NCI-H187 (cell line): ENCODE results near the gene LRRIQ4.

Source experiments
- DNase-seq, 2 experiments: peaks; one replicate each; lab custom pipeline; 2025; lab: John Stamatoyannopoulos, UW

LRRIQ4 gene

DNA sequence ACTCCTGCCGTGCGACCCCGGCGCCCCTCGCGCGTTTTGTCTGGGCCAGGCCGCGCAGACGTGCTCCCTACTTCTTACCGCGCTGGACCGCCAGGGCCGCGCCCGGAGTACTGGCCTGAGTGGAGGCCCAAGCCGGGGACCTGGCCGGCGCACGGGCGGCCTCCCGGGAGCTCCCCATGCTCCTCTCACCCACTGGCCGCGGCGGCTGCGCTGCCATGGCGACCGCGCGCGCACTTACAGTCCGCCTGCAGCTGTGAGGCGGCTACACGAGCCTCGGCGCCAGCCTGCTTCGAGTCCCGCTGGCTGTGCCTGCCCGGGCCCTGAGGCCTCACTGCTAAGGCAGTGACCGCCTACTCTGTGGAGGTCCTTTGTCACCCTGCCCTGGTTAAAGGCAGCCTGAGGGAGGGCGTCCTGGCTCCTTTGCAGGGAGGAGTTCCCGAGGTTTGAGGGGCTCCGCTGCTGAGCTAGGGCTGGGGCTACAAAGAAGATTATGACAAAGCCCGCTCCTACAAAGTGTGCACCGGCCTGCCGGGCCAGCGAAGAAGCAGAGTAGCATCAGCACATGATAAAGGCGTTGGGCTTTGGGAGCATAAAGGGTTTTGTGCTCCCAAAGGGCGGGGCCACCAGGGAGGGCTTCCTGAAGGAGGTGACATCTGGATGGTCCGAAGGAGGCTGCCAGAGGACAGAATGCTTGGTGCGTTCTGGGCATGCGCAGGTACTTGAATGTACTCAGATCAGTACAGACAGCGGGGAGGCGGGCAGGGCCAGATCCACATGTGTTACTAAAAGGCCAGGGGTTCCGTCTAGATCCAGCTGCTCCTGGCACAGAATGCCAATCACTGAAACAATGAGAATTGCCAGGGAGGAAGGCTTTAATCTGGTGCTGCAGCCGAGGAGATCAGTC is at the start of gene LRRIQ4, which contains the start of gene LRRC34:
Gene LRRIQ4, plus strand, starts transcription at position 539 of the 904 bp plus-strand sequence. CDS start 9,052 bp downstream, outside the sequence.
Gene LRRC34, minus strand, starts transcription at position 573 of the 904 bp plus-strand sequence. Its CDS starts 356 bp downstream, at position 217.
- DNase-seq = peak; percentile 42 to 43

DNA sequence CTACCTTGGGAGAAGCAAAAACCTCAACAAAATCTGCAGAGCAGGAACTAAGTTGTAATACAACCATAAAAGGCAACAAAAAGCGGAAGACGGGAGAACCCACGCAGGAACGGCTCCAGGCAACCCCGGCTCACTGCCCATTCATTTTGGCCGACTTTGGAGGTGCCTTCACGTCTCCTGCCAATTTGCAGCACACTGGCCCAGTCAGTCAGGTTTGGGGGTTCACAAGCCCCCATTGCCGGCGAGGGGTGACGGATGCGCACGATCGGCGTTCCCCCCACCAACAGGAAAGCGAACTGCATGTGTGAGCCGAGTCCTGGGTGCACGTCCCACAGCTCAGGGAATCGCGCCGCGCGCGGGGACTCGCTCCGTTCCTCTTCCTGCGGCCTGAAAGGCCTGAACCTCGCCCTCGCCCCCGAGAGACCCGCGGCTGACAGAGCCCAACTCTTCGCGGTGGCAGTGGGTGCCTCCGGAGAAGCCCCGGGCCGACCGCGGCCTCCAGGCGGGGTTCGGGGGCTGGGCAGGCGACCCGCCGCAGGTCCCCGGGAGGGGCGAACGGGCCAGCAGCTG is 48.3 kb upstream of the LRRIQ4 start:
- DNase-seq = no peak

DNA sequence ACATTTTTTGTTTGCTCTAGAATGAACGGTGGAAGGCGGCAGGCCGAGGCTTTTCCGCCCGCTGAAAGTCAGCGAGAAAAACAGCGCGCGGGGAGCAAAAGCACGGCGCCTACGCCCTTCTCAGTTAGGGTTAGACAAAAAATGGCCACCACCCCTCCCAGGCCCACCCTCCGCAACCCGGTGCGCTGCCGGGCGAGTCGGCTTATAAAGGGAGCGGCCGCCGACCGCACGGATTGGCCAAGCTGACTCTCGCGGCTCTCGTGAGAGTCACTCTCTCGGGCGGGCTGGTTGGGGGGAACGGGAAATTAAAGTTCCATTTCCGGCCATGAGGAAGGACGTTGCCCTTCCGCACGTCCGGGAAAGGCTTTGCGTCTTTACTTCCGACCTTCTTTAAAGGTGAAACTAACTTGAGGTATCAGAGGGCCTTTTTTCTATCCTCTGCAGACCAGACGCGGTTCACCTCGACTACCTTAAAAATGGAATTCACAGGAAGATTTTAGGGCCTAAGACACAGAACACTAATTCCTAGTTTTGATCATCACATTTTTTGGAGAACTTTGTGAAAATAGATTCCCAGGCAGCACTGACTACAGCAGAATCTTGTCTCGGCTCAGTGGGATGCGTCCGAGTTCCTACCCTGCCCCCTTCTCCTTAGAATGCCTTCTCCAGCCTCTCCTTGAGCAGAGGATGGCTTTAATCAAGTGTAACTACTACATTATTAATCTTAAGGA is 47.6 kb upstream of the LRRIQ4 start, which contains the start of gene TERC:
Gene TERC, minus strand, starts transcription at position 179 of the 731 bp plus-strand sequence.
- DNase-seq = peak; percentile 68 to 79

DNA sequence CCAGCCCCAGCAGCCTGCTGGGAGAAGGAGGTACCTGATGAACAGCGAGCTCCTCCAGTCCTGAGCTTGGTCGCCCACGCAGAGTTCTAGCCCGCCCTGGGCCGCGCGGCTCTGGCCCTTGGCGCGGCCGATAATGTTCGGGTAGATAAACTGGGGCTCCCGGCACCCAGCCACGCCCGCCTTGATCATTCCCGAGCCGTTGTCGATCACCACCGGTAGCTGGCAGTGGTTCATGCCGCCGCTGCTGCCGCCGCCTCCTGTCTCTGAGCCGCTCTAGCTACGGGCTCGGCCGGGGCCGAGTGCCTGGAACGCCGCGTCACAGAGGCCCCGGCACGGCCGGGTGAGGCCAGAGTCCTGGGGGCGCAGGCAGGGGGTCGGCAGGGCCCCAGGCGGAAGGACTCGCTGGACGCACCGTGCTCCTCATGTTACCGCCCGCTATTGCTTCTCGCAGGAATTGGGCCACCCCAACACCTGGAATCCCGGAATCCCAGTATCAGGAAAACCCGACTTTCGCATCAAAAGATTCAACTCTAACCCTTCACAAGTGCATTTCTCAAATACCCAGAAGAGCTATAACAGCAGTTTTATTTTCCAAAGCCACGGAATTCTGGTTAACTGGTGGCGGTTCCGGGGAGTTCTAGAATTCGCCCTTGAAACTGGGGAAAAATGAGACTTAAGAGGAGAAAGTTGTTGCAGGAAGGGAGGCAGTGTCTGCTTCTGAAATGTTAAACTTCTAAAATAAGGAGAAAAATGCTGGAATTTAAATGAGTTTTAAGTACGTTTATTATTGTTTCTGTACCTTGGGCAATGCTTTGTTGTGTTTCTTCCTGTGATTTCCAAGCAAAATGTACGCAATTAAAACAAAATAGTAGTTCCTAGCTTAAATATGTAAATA is 43.1 kb upstream of the LRRIQ4 start, which contains the start of gene ACTRT3:
Gene ACTRT3, minus strand, starts transcription at position 275 of the 895 bp plus-strand sequence. Its CDS starts 41 bp downstream, at position 234.
- no peak for DNase-seq

- DNase-seq = peak; percentile 58 to 87
These were observed 41.0 kb upstream of the LRRIQ4 start for GRCh38 chr3:169771497-169772304.

DNA sequence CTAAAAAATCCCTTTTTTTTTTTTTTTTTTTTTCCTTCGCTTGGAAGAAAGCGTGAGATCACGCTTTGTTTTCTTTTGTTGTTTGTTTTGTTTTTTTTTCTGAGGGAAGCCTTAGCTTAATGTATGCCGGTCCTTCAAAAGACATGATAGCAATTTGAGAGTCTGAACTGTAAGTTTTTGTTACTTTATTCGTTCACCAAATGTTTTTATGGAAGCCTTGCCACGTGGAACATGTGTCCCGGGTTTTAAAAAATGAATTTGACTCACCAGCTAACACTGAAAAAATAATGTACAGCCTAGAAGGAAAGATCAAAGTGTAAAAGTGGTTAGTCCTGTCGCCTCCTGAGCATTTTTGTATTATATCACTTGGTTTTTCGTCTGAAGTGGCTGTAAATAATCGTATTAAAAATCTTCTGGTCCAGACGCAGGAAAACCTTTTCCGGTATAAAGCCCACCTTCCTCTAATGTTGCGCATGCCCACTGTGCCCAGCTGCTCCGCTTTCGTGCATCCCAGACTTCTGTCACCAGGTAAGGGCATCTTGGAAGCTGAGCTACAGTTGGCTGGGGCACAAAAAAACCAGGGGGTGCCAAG is 40.3 kb upstream of the LRRIQ4 start:
- DNase-seq = peak; percentile 61 to 65

DNA sequence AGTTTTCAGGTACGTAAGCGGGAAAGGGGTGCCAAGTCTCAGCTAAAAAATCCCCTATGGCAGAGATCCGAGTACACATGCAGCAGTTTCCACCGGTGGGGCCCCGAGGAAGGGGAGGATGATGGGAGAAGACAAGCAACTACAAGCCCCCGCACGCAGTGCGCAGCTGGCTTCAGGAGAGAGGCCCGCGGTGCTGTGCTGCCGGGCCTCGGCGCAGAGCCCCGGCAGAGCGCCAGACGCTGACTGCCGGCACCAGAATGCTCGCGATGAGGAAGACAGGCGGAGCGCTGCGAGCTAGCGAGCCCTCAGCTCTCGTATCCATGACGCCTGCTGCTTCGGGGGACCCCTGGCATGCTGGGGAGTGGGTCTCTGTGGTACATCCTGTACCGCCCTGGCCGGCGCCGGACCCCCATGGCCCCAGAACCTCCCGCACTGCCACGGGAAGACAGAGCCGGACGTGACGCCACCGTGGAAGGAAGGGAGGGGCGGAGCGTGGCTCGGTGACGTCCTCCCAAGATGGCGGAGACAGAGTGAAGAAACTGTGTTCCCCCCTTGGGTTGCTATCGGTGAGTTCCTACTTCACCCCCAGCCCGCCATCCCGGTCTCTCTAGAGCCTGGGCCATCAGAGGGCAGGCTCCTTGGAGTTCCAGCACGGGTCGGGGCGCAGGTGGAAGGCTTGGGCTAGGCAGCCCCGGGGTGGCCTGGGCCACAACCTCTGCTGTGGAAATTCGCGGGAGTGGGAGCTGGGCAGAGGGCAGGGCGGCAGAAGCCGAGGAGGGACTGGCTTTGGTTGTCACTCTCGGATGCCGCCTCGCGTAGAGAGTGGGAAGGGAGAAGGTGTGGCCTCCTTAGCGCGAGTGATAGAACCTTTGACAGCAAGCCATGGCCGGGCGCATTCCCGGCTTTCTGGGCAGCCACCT is 39.5 kb upstream of the LRRIQ4 start, which contains the start of gene MYNN:
Gene MYNN, plus strand, starts transcription at position 500 of the 920 bp plus-strand sequence. CDS start 900 bp downstream, outside the sequence.
- peak; percentile 72 to 76 for DNase-seq

DNA sequence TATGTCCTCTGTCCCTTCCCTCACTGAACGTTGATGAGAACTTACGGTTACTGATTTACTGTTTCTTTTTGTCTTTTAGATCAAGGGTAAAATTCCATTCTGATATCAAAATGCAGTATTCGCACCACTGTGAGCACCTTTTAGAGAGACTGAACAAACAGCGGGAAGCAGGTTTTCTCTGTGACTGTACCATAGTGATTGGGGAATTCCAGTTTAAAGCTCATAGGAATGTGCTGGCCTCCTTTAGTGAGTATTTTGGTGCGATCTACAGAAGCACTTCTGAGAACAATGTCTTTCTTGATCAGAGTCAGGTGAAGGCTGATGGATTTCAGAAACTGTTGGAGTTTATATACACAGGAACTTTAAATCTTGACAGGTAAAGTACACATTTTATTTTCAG is 38.5 kb upstream of the LRRIQ4 start:
- DNase-seq = no peak

- DNase-seq = no peak
These were observed 34.8 kb upstream of the LRRIQ4 start for GRCh38 chr3:169777822-169778221.

GRCh38 chr3:169780742-169781141 is 31.9 kb upstream of the LRRIQ4 start:
- DNase-seq = no peak

GRCh38 chr3:169781209-169781855 is 31.3 kb upstream of the LRRIQ4 start:
- no peak for DNase-seq

DNA sequence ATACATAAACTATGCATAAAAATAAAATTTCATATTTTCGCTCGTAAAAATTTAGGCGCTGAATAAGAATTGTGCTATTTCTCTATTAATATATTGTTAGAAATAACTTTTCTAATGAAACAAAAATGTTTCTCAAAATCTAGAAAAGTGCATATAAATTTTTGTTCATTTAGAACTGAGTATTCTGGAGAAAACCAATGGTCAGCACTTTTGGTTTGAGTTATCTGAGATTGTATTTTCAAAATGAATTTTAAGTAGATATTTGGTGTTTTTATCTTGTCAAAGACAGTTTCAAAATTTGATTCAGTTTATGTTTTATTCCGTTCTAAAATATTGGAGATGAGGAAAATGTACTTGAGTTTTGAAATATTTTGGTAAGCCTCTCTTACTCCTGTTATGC is 25.6 kb upstream of the LRRIQ4 start:
- DNase-seq = no peak

GRCh38 chr3:169787791-169788190 is 24.9 kb upstream of the LRRIQ4 start:
- DNase-seq = no peak

DNA sequence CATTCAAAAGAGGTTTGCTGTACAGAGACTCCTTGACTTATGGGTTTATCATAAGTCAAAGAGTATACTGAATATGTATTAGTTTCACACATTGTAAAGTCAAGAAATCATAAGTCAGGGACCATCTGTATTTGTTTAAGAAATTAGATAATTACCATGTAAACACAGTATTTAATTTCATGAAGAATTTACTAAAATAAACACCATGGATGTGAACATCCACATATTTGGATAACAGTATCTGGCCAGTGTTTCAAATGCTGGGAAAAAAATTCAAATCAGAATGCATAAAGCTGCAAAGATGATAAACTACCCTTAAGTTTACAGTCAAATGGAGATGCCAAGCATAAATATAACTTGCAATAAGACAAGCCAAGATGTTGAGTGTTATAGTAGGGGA is 22.5 kb upstream of the LRRIQ4 start:
- no peak for DNase-seq

- DNase-seq = no peak
These were observed 21.8 kb upstream of the LRRIQ4 start for GRCh38 chr3:169790687-169791429.

- DNase-seq = no peak
These were observed 20.3 kb upstream of the LRRIQ4 start for GRCh38 chr3:169792359-169792758.

DNA sequence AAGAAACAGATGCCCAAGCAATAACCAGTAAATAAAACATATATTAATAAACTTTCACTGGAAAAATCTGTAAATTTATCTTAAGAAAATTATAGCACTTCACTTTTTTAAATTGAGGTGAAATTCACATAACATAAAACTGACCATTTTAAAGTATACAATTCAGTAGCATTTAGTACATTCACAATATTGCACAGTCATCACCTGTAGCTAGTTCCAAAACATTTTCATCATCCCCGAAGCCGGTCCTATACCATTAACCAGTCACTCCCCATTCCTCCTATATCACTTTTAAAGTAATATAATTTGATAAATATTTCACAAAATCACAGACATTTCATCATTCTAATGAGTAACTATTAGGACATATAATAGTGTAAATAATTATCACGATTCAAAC is 8.0 kb upstream of the LRRIQ4 start:
- no peak for DNase-seq
